H9 (cell line): Measurements from ENCODE around the gene USP27X. TPM values are rescaled to one million over a fixed set of nuclear protein-coding genes. Genes with fewer than 3 reads are reported as not detected.

Experiments used
- DNase-seq: peaks from one replicate; pipeline ENCODE4 v3.0.0-alpha.2; 2017
- H2AFZ ChIP-seq: one replicate; pipeline ENCODE4 v1.6.1; 2013; ENCODE audit warnings: mild to moderate bottlenecking, low read length, control low read depth, moderate library complexity
- H2AK5ac ChIP-seq: 2 replicates; pipeline ENCODE4 v1.6.1; 2013; ENCODE audit warnings: low read length, control low read depth, mixed read lengths; ENCODE audit not compliant: insufficient read length
- H2BK120ac ChIP-seq: one replicate; pipeline ENCODE4 v1.6.1; 2013; ENCODE audit warnings: low read depth, mild to moderate bottlenecking, low read length, control low read depth, inconsistent platforms; ENCODE audit not compliant: poor library complexity, severe bottlenecking
- H2BK12ac ChIP-seq: 2 replicates; pipeline ENCODE4 v1.6.1; 2013; ENCODE audit warnings: low read length, control low read depth, mixed read lengths, low read depth; ENCODE audit not compliant: insufficient read length
- H2BK15ac ChIP-seq: 2 replicates; pipeline ENCODE4 v1.6.1; 2013; ENCODE audit warnings: low read depth, low read length, control low read depth
- H2BK20ac ChIP-seq: one replicate; pipeline ENCODE4 v1.6.1; 2013; ENCODE audit warnings: low read depth, mild to moderate bottlenecking, low read length, control low read depth, inconsistent platforms; ENCODE audit not compliant: poor library complexity, severe bottlenecking
- H2BK5ac ChIP-seq: 2 replicates; pipeline ENCODE4 v1.6.1; 2013; ENCODE audit warnings: low read length, control low read depth, mixed read lengths; ENCODE audit not compliant: insufficient read length
- H3K14ac ChIP-seq: 2 replicates; pipeline ENCODE4 v1.6.1; 2013; ENCODE audit warnings: low read length, control low read depth; ENCODE audit not compliant: insufficient read depth
- H3K18ac ChIP-seq: 2 replicates; pipeline ENCODE4 v1.6.1; 2013; ENCODE audit warnings: low read depth, mild to moderate bottlenecking, mixed read lengths, low read length, control low read depth; ENCODE audit not compliant: insufficient read length
- H3K23ac ChIP-seq: 2 replicates; pipeline ENCODE4 v1.6.1; 2013; ENCODE audit warnings: low read length, control low read depth, mixed read lengths, low read depth; ENCODE audit not compliant: insufficient read length
- H3K23me2 ChIP-seq: 2 replicates; pipeline ENCODE4 v1.6.1; 2013; ENCODE audit warnings: low read depth, mild to moderate bottlenecking, mixed read lengths, low read length, control low read depth; ENCODE audit not compliant: insufficient read length, poor library complexity, severe bottlenecking
- H3K27ac ChIP-seq: 2 replicates; pipeline ENCODE4 v1.5.1; 2013; ENCODE audit warnings: low read length, control low read depth, mixed read lengths, low read depth; ENCODE audit not compliant: insufficient read length
- H3K27me3 ChIP-seq: 2 replicates; pipeline ENCODE4 v1.6.1; 2013; ENCODE audit warnings: low read length, control low read depth, inconsistent platforms; ENCODE audit not compliant: insufficient read depth
- H3K4ac ChIP-seq: 2 replicates; pipeline ENCODE4 v1.6.1; 2013; ENCODE audit warnings: low read depth, mild to moderate bottlenecking, control low read depth, inconsistent platforms, low read length, moderate library complexity
- H3K4me1 ChIP-seq: 2 replicates; pipeline ENCODE4 v1.6.1; 2013; ENCODE audit warnings: low read length, control low read depth, inconsistent platforms; ENCODE audit not compliant: insufficient read depth
- H3K4me2 ChIP-seq: 2 replicates; pipeline ENCODE4 v1.6.1; 2013; ENCODE audit warnings: low read length, control low read depth, mixed read lengths; ENCODE audit not compliant: insufficient read length, insufficient read depth
- H3K56ac ChIP-seq: 2 replicates; pipeline ENCODE4 v1.6.1; 2013; ENCODE audit warnings: low read depth, mild to moderate bottlenecking, mixed read lengths, low read length, control low read depth; ENCODE audit not compliant: insufficient read length
- H3K79me1 ChIP-seq: 2 replicates; pipeline ENCODE4 v1.6.1; 2013; ENCODE audit warnings: low read depth, mild to moderate bottlenecking, moderate library complexity, low read length, control low read depth, inconsistent platforms; ENCODE audit not compliant: insufficient read depth, poor library complexity, severe bottlenecking
- H3K79me2 ChIP-seq: 2 replicates; pipeline ENCODE4 v1.6.1; 2013; ENCODE audit warnings: low read length, control low read depth, inconsistent platforms; ENCODE audit not compliant: insufficient read depth
- H3K9ac ChIP-seq: 2 replicates; pipeline ENCODE4 v1.6.1; 2013; ENCODE audit warnings: low read length, control low read depth, mixed read lengths; ENCODE audit not compliant: insufficient read length; ENCODE audit errors: extremely low read depth
- H3K9me3 ChIP-seq: one replicate; pipeline ENCODE4 v1.6.1; 2013; ENCODE audit warnings: low read depth, low read length, inconsistent platforms; ENCODE audit not compliant: control insufficient read depth
- H3T11ph ChIP-seq: one replicate; pipeline ENCODE4 v1.6.1; 2013; ENCODE audit warnings: mild to moderate bottlenecking, low read length, control low read depth, inconsistent platforms
- H4K20me1 ChIP-seq: one replicate; pipeline ENCODE4 v1.6.1; 2013; ENCODE audit not compliant: control insufficient read depth, insufficient read length, insufficient read depth
- H4K5ac ChIP-seq: 2 replicates; pipeline ENCODE4 v1.6.1; 2013; ENCODE audit warnings: low read depth, mild to moderate bottlenecking, mixed read lengths, low read length, control low read depth; ENCODE audit not compliant: insufficient read length
- H4K8ac ChIP-seq: replicated peaks from 2 replicates; pipeline ENCODE4 v1.6.1; 2013; ENCODE audit warnings: low read length, control low read depth, mixed read lengths, low read depth; ENCODE audit not compliant: insufficient read length
- H4K91ac ChIP-seq: 2 replicates; pipeline ENCODE4 v1.6.1; 2013; ENCODE audit warnings: low read depth, mild to moderate bottlenecking, moderate library complexity, mixed read lengths, low read length, control low read depth; ENCODE audit not compliant: insufficient read length
- H3K27ac Mint-ChIP-seq, 3 experiments: 2 replicates in 2 of 3; 3 replicates in 1 of 3; pipeline ENCODE4 v1.8.0; 2020 to 2021; ENCODE audit warnings: mixed read lengths in 3 of 3, mild to moderate bottlenecking in 1 of 3, moderate library complexity in 1 of 3
- H3K27me3 Mint-ChIP-seq: 2 replicates; pipeline ENCODE4 v1.8.0; 2021; ENCODE audit warnings: low read depth, mild to moderate bottlenecking, moderate library complexity, mixed read lengths
- H3K36me3 Mint-ChIP-seq, 3 experiments: 2 replicates in 2 of 3; 3 replicates in 1 of 3; pipeline ENCODE4 v1.8.0; 2020 to 2021; ENCODE audit warnings: low read depth in 3 of 3, mixed read lengths in 3 of 3; ENCODE audit not compliant: insufficient read depth in 1 of 3
- H3K4me1 Mint-ChIP-seq, 2 experiments: 2 replicates each; pipeline ENCODE4 v1.8.0; 2020; ENCODE audit warnings: mixed read lengths in 2 of 2
- H3K4me3 Mint-ChIP-seq, 2 experiments: 2 replicates in 1 of 2; 3 replicates in 1 of 2; pipeline ENCODE4 v1.8.0; 2020 to 2021; ENCODE audit warnings: mild to moderate bottlenecking in 2 of 2, mixed read lengths in 2 of 2, moderate library complexity in 1 of 2
- H3K9me3 Mint-ChIP-seq, 2 experiments: 2 replicates in 1 of 2; 3 replicates in 1 of 2; pipeline ENCODE4 v1.8.0; 2020; ENCODE audit warnings: mild to moderate bottlenecking in 2 of 2, mixed read lengths in 2 of 2, moderate library complexity in 1 of 2
- CTCF ChIP-seq: fragments of 200-600 bp; sonication (generic); conservative IDR thresholded peaks from 3 replicates; pipeline ENCODE4 v1.8.0; 2021; ENCODE audit warnings: antibody characterized with exemption, mild to moderate bottlenecking
- WGBS: extraction: QIAGEN DNeasy Blood & Tissue Kit; methylation state at CpG from one replicate; pipeline ENCODE4 v1.1.7; 2013; ENCODE audit warnings: missing lambda C conversion rate, low lambda C conversion rate, mixed read lengths; ENCODE audit not compliant: insufficient read length; ENCODE audit errors: extremely low coverage; 5-methylcytosine and 5-hydroxymethylcytosine counted together
- total RNA-seq: library from RNA; stranded (reverse); gene quantifications from 2 replicates; pipeline ENCODE4 v1.2.1, GENCODE V29; 2021

USP27X gene
- total RNA-seq, 1 experiment from 2014 or later: 5.7 TPM

DNA sequence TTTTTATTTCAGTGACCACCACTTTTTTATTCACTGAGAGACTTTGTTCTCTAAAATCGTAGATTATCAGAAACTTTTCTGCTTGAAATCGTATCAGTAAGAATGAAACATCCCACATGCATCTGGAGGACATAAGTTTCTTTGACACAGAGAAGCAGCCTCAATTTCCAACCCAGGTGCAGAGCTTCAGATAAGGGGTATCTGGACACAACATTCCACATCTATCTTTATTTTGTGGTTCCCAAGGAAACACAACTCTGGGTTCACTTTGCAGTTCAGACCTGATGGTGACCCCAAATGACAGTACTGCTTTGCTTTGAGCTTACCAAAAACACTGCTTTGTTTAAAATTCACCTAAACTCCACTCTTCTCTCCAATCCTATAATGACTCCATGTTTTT, 41.8 kb downstream of the USP27X start:
- peaks cover 0 to 4% (median 0%) of the 10 kb centered on the region in 3 experiments; a peak in 4 of 7 replicates for H3K36me3 Mint-ChIP-seq
- WGBS: no CpG with 5 or more reads among the region's 2 CpGs
- Histone ChIP-seq H2AK5ac (no peak overlapping the region), H3K18ac (no peak overlapping the region), H2BK12ac (no peak overlapping the region), H3K9me3 (no peaks in the 10 kb centered on the region), H4K20me1 (no peaks in the 10 kb centered on the region), H3K56ac (no peak overlapping the region), H3K79me2 (no peaks in the 10 kb centered on the region), H3K23me2 (peaks cover 9% of the 10 kb centered on the region), H2AFZ (no peak overlapping the region), H3K27me3 (no peaks in the 10 kb centered on the region; the same call in 1 of the 2 replicates), H3K23ac (no peak overlapping the region), H4K5ac (no peak overlapping the region), H3K9ac (no peak overlapping the region), H2BK15ac (no peak overlapping the region), H4K8ac (no peak overlapping the region), H2BK20ac (no peak overlapping the region), H2BK120ac (no peak overlapping the region), H3T11ph (no peak overlapping the region), H3K4me2 (no peak overlapping the region), H3K14ac (no peak overlapping the region), H3K79me1 (no peaks in the 10 kb centered on the region), H4K91ac (no peak overlapping the region), H3K4ac (no peak overlapping the region), H3K4me1 (no peaks in the 10 kb centered on the region), H3K27ac (no peak overlapping the region), H2BK5ac (no peak overlapping the region)
- no peak for TF ChIP-seq CTCF
- no peak for DNase-seq
- no peak overlapping the region for H3K4me3 Mint-ChIP-seq
- peaks cover 61% of the 10 kb centered on the region in 2 experiments for H3K9me3 Mint-ChIP-seq
- H3K4me1 Mint-ChIP-seq: peaks cover 10 to 15% of the 10 kb centered on the region in 2 experiments
- H3K27me3 Mint-ChIP-seq: peaks cover 17% of the 10 kb centered on the region
- H3K27ac Mint-ChIP-seq: no peak overlapping the region
